GM23338 (cell line): ENCODE results near the gene PTPRN2. TPM values are rescaled to one million over a fixed set of nuclear protein-coding genes. Genes with fewer than 3 reads are reported as not detected.

ENCODE experiments used
- ATAC-seq: fragments of 200-7000 bp; cut with Tn5 transposase; 3 replicates; pipeline ENCODE4 v1.9.1; 2020
- DNase-seq: peaks from one replicate; pipeline ENCODE4 v3.0.0-alpha.2; 2015; ENCODE audit warnings: low spot score
- H2AFZ ChIP-seq: fragments of 200-600 bp; sonication (generic); 2 replicates; pipeline ENCODE4 v1.8.0; 2016; ENCODE audit warnings: antibody characterized with exemption, mild to moderate bottlenecking, moderate library complexity
- H3F3A ChIP-seq: fragments of 200-600 bp; sonication (generic); replicated peaks from 2 replicates; pipeline ENCODE4 v1.8.0; 2017; ENCODE audit warnings: antibody characterized with exemption, mixed run types, low read depth
- H3K27ac ChIP-seq: fragments of 200-600 bp; sonication (generic); 2 replicates; pipeline ENCODE4 v1.6.1; 2016; ENCODE audit warnings: low read depth
- H3K27me3 ChIP-seq: fragments of 200-600 bp; sonication (generic); 2 replicates; pipeline ENCODE4 v1.8.0; 2016; ENCODE audit warnings: mild to moderate bottlenecking, mixed run types, moderate library complexity; ENCODE audit not compliant: insufficient read depth
- H3K36me3 ChIP-seq: fragments of 200-600 bp; sonication (generic); 2 replicates; pipeline ENCODE4 v1.8.0; 2016; ENCODE audit warnings: mild to moderate bottlenecking; ENCODE audit not compliant: insufficient read depth
- H3K4me1 ChIP-seq: fragments of 200-600 bp; sonication (generic); 2 replicates; pipeline ENCODE4 v1.8.0; 2016; ENCODE audit warnings: mild to moderate bottlenecking, moderate library complexity; ENCODE audit not compliant: insufficient read depth
- H3K4me2 ChIP-seq: fragments of 200-600 bp; sonication (generic); 2 replicates; pipeline ENCODE4 v1.7.1; 2017; ENCODE audit warnings: mixed run types
- H3K4me3 ChIP-seq: fragments of 200-600 bp; sonication (generic); 2 replicates; pipeline ENCODE4 v1.6.1; 2016; ENCODE audit warnings: mixed run types
- H3K79me2 ChIP-seq: fragments of 200-600 bp; sonication (generic); replicated peaks from 2 replicates; pipeline ENCODE4 v1.8.0; 2017; ENCODE audit warnings: mild to moderate bottlenecking; ENCODE audit not compliant: insufficient read depth
- H3K9me2 ChIP-seq: fragments of 200-600 bp; sonication (generic); 2 replicates; pipeline ENCODE4 v1.8.0; 2017; ENCODE audit not compliant: insufficient read depth
- H4K20me1 ChIP-seq: fragments of 200-600 bp; sonication (generic); replicated peaks from 2 replicates; pipeline ENCODE4 v1.8.0; 2017; ENCODE audit warnings: mild to moderate bottlenecking; ENCODE audit not compliant: insufficient read depth
- H3K27ac Mint-ChIP-seq: 2 replicates; pipeline ENCODE4 v1.8.0; 2020; ENCODE audit warnings: inconsistent platforms, mild to moderate bottlenecking, moderate library complexity, mixed read lengths
- H3K27me3 Mint-ChIP-seq: 3 replicates; pipeline ENCODE4 v1.8.0; 2022; ENCODE audit warnings: low read depth, mild to moderate bottlenecking, moderate library complexity, mixed read lengths, inconsistent platforms; ENCODE audit not compliant: insufficient read depth, poor library complexity
- H3K36me3 Mint-ChIP-seq: 3 replicates; pipeline ENCODE4 v1.8.0; 2021; ENCODE audit warnings: low read depth, mild to moderate bottlenecking, inconsistent platforms, moderate library complexity, mixed read lengths
- H3K4me1 Mint-ChIP-seq: 3 replicates; pipeline ENCODE4 v1.8.0; 2020; ENCODE audit warnings: mild to moderate bottlenecking, inconsistent platforms, mixed read lengths
- H3K4me3 Mint-ChIP-seq: 3 replicates; pipeline ENCODE4 v1.8.0; 2021; ENCODE audit warnings: moderate library complexity, mild to moderate bottlenecking, inconsistent platforms, mixed read lengths
- H3K9me3 Mint-ChIP-seq: 3 replicates; pipeline ENCODE4 v1.8.0; 2020; ENCODE audit warnings: moderate library complexity, mild to moderate bottlenecking, inconsistent platforms, mixed read lengths
- CREB1 ChIP-seq: fragments of 250-450 bp; sonication (Bioruptor Pico); IDR thresholded peaks from 2 replicates; pipeline ENCODE4 v1.5.0; 2020; ENCODE audit warnings: low read depth, mild to moderate bottlenecking, moderate library complexity
- EZH2 ChIP-seq: fragments of 200-600 bp; sonication (generic); IDR thresholded peaks from one replicate; pipeline ENCODE4 v1.8.0; 2017; ENCODE audit warnings: antibody characterized with exemption, mild to moderate bottlenecking, low read depth; ENCODE audit not compliant: unreplicated experiment
- EZH2phosphoT487 ChIP-seq: fragments of 200-600 bp; sonication (generic); IDR thresholded peaks from one replicate; pipeline ENCODE4 v1.8.1; 2018; ENCODE audit warnings: antibody characterized with exemption; ENCODE audit not compliant: unreplicated experiment
- JUNB ChIP-seq: IDR thresholded peaks from one replicate; pipeline ENCODE4 v1.6.1; 2016; ENCODE audit warnings: antibody characterized with exemption; ENCODE audit not compliant: unreplicated experiment
- NANOG ChIP-seq: IDR thresholded peaks from 2 replicates; pipeline ENCODE4 v1.6.1; 2016; ENCODE audit warnings: antibody characterized with exemption, borderline replicate concordance
- POLR2AphosphoS5 ChIP-seq: IDR thresholded peaks from 2 replicates; pipeline ENCODE4 v1.6.1; 2016; ENCODE audit warnings: antibody characterized with exemption, low read depth
- STAT1 ChIP-seq: IDR thresholded peaks from one replicate; pipeline ENCODE4 v1.6.1; 2016; ENCODE audit warnings: antibody characterized with exemption; ENCODE audit not compliant: unreplicated experiment
- ZNF114 ChIP-seq: fragments of 250-450 bp; sonication (Bioruptor Pico); IDR thresholded peaks from 2 replicates; pipeline ENCODE4 v1.5.0; 2020; ENCODE audit warnings: mild to moderate bottlenecking, moderate library complexity
- ZNF331 ChIP-seq: fragments of 250-450 bp; sonication (Bioruptor Pico); IDR thresholded peaks from 2 replicates; pipeline ENCODE4 v1.5.0; 2020; ENCODE audit warnings: low read depth, mild to moderate bottlenecking, moderate library complexity
- polyA plus RNA-seq: library from polyadenylated mRNA; unstranded; fragments of >200 nt; fragmentation: Nextera tagmentation; extraction: Ambion mirVana; gene quantifications from 2 replicates; pipeline ENCODE4 v1.2.1, GENCODE V29; 2016
- total RNA-seq: library from RNA; depleted of rRNA; stranded (reverse); fragments of >200 nt; shearing (Covaris generic); gene quantifications from 2 replicates; pipeline ENCODE4 v1.2.3, GENCODE V29; 2014
- TF ChIP-seq, protein P1 (sequence below): IDR thresholded peaks from one replicate; pipeline ENCODE4 v1.6.1; 2018; ENCODE audit warnings: antibody characterized with exemption; ENCODE audit not compliant: unreplicated experiment
- TF ChIP-seq, protein P2 (sequence below): IDR thresholded peaks from 2 replicates; pipeline ENCODE4 v1.6.1; 2016; ENCODE audit warnings: antibody characterized with exemption
- TF ChIP-seq, protein P3 (sequence below): fragments of 250-450 bp; sonication (Bioruptor Pico); IDR thresholded peaks from 2 replicates; pipeline ENCODE4 v1.5.0; 2020; ENCODE audit warnings: mild to moderate bottlenecking, moderate library complexity
- TF ChIP-seq, protein P4 (sequence below), 2 experiments: fragments of 200-600 bp in 1 of 2; sonication (generic) in 1 of 2; conservative IDR thresholded peaks; 2 replicates each; pipeline versions ENCODE4 v1.5.1 to v1.6.1; 2016 to 2017; ENCODE audit warnings: antibody characterized with exemption in 2 of 2, low read depth in 2 of 2, mild to moderate bottlenecking in 2 of 2, moderate library complexity in 1 of 2

The PTPRN2 gene
- total and polyA plus RNA-seq, 2 experiments from 2014 or later: 0.87 to 4.0 TPM

DNA sequence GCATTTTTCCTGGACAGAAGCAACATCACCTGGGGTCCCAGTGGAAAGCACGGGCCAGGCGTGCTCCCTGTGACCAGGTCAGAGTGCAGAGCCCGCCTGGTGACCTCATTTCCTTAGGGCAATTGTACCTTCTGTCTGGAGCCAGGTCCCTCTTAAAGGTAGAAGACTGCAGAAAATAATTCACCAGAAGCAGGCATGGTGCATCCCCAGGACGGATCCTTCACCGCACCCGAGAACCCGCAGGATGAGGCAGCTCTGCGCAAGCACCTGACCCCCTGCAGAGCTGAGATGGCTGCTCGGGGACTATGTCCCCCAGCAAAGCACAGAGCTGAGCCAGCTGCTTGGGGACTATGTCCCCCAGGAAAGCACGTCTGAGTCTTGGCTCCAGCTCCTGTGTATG lies 557.6 kb downstream of the PTPRN2 start:
- Histone ChIP-seq H3K9me2 (no peaks in the 10 kb centered on the region), H3K4me3 (no peak overlapping the region), H3K27ac (no peak overlapping the region), H3K4me1 (no peaks in the 10 kb centered on the region), H4K20me1 (no peaks in the 10 kb centered on the region), H3K4me2 (no peak overlapping the region), H3K79me2 (no peaks in the 10 kb centered on the region), H3K36me3 (no peaks in the 10 kb centered on the region), H3K27me3 (no peaks in the 10 kb centered on the region), H3F3A (no peaks in the 10 kb centered on the region), H2AFZ (no peak overlapping the region)
- H3K4me3 Mint-ChIP-seq: no peak overlapping the region
- peaks cover 65% of the 10 kb centered on the region for H3K36me3 Mint-ChIP-seq
- H3K9me3 Mint-ChIP-seq: peaks cover 94% of the 10 kb centered on the region
- TF ChIP-seq JUNB (no peak), ZNF331 (CRISPR knock-in tag) (no peak), NANOG (no peak), CREB1 (CRISPR knock-in tag) (no peak), ZNF114 (CRISPR knock-in tag) (no peak), STAT1 (no peak), POLR2AphosphoS5 (no peak), EZH2phosphoT487 (no peak), EZH2 (no peak)
- TF ChIP-seq, protein P1, sequence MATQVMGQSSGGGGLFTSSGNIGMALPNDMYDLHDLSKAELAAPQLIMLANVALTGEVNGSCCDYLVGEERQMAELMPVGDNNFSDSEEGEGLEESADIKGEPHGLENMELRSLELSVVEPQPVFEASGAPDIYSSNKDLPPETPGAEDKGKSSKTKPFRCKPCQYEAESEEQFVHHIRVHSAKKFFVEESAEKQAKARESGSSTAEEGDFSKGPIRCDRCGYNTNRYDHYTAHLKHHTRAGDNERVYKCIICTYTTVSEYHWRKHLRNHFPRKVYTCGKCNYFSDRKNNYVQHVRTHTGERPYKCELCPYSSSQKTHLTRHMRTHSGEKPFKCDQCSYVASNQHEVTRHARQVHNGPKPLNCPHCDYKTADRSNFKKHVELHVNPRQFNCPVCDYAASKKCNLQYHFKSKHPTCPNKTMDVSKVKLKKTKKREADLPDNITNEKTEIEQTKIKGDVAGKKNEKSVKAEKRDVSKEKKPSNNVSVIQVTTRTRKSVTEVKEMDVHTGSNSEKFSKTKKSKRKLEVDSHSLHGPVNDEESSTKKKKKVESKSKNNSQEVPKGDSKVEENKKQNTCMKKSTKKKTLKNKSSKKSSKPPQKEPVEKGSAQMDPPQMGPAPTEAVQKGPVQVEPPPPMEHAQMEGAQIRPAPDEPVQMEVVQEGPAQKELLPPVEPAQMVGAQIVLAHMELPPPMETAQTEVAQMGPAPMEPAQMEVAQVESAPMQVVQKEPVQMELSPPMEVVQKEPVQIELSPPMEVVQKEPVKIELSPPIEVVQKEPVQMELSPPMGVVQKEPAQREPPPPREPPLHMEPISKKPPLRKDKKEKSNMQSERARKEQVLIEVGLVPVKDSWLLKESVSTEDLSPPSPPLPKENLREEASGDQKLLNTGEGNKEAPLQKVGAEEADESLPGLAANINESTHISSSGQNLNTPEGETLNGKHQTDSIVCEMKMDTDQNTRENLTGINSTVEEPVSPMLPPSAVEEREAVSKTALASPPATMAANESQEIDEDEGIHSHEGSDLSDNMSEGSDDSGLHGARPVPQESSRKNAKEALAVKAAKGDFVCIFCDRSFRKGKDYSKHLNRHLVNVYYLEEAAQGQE: no peak
- TF ChIP-seq, protein P2, sequence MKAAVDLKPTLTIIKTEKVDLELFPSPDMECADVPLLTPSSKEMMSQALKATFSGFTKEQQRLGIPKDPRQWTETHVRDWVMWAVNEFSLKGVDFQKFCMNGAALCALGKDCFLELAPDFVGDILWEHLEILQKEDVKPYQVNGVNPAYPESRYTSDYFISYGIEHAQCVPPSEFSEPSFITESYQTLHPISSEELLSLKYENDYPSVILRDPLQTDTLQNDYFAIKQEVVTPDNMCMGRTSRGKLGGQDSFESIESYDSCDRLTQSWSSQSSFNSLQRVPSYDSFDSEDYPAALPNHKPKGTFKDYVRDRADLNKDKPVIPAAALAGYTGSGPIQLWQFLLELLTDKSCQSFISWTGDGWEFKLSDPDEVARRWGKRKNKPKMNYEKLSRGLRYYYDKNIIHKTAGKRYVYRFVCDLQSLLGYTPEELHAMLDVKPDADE: no peak
- TF ChIP-seq, protein P3, sequence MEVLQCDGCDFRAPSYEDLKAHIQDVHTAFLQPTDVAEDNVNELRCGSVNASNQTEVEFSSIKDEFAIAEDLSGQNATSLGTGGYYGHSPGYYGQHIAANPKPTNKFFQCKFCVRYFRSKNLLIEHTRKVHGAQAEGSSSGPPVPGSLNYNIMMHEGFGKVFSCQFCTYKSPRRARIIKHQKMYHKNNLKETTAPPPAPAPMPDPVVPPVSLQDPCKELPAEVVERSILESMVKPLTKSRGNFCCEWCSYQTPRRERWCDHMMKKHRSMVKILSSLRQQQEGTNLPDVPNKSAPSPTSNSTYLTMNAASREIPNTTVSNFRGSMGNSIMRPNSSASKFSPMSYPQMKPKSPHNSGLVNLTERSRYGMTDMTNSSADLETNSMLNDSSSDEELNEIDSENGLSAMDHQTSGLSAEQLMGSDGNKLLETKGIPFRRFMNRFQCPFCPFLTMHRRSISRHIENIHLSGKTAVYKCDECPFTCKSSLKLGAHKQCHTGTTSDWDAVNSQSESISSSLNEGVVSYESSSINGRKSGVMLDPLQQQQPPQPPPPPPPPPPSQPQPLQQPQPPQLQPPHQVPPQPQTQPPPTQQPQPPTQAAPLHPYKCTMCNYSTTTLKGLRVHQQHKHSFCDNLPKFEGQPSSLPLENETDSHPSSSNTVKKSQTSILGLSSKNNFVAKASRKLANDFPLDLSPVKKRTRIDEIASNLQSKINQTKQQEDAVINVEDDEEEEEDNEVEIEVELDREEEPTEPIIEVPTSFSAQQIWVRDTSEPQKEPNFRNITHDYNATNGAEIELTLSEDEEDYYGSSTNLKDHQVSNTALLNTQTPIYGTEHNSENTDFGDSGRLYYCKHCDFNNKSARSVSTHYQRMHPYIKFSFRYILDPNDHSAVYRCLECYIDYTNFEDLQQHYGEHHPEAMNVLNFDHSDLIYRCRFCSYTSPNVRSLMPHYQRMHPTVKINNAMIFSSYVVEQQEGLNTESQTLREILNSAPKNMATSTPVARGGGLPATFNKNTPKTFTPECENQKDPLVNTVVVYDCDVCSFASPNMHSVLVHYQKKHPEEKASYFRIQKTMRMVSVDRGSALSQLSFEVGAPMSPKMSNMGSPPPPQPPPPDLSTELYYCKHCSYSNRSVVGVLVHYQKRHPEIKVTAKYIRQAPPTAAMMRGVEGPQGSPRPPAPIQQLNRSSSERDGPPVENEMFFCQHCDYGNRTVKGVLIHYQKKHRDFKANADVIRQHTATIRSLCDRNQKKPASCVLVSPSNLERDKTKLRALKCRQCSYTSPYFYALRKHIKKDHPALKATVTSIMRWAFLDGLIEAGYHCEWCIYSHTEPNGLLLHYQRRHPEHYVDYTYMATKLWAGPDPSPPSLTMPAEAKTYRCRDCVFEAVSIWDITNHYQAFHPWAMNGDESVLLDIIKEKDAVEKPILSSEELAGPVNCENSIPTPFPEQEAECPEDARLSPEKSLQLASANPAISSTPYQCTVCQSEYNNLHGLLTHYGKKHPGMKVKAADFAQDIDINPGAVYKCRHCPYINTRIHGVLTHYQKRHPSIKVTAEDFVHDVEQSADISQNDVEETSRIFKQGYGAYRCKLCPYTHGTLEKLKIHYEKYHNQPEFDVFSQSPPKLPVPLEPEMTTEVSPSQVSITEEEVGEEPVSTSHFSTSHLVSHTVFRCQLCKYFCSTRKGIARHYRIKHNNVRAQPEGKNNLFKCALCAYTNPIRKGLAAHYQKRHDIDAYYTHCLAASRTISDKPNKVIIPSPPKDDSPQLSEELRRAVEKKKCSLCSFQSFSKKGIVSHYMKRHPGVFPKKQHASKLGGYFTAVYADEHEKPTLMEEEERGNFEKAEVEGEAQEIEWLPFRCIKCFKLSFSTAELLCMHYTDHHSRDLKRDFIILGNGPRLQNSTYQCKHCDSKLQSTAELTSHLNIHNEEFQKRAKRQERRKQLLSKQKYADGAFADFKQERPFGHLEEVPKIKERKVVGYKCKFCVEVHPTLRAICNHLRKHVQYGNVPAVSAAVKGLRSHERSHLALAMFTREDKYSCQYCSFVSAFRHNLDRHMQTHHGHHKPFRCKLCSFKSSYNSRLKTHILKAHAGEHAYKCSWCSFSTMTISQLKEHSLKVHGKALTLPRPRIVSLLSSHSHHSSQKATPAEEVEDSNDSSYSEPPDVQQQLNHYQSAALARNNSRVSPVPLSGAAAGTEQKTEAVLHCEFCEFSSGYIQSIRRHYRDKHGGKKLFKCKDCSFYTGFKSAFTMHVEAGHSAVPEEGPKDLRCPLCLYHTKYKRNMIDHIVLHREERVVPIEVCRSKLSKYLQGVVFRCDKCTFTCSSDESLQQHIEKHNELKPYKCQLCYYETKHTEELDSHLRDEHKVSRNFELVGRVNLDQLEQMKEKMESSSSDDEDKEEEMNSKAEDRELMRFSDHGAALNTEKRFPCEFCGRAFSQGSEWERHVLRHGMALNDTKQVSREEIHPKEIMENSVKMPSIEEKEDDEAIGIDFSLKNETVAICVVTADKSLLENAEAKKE (CRISPR knock-in tag): no peak
- TF ChIP-seq, protein P4, sequence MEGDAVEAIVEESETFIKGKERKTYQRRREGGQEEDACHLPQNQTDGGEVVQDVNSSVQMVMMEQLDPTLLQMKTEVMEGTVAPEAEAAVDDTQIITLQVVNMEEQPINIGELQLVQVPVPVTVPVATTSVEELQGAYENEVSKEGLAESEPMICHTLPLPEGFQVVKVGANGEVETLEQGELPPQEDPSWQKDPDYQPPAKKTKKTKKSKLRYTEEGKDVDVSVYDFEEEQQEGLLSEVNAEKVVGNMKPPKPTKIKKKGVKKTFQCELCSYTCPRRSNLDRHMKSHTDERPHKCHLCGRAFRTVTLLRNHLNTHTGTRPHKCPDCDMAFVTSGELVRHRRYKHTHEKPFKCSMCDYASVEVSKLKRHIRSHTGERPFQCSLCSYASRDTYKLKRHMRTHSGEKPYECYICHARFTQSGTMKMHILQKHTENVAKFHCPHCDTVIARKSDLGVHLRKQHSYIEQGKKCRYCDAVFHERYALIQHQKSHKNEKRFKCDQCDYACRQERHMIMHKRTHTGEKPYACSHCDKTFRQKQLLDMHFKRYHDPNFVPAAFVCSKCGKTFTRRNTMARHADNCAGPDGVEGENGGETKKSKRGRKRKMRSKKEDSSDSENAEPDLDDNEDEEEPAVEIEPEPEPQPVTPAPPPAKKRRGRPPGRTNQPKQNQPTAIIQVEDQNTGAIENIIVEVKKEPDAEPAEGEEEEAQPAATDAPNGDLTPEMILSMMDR (conservative IDR thresholded peaks at IDR 0.05; ENCODE audit: low read depth in 2 of 2): no peak
- H3K4me1 Mint-ChIP-seq: no peaks in the 10 kb centered on the region
- no peak for ATAC-seq
- no peak overlapping the region for H3K27ac Mint-ChIP-seq
- peaks cover 5% of the 10 kb centered on the region for H3K27me3 Mint-ChIP-seq
- no peak for DNase-seq
